ENCODE results near the gene LCLAT1. TPM values are rescaled to one million over a fixed set of nuclear protein-coding genes. Genes with fewer than 3 reads are reported as not detected.

LCLAT1 gene
- total RNA-seq, 1 donor from 2014 or later = 21.6 TPM

GRCh38 chr2:30522421-30522820, 75.4 kb downstream of the LCLAT1 start:
- no peaks in the 10 kb centered on the region for H3K9me3 ChIP-seq (ENCODE audit: low read depth)
- H3K4me1 ChIP-seq = no peaks in the 10 kb centered on the region
- DNase-seq (ENCODE audit: low spot score) = no peak
- Mint-ChIP-seq H3K27me3 (ENCODE audit: insufficient read depth, low read depth) (no peaks in the 10 kb centered on the region), H3K4me3 (no peak overlapping the region), H3K36me3 (peaks cover 52% of the 10 kb centered on the region), H3K27ac (no peak overlapping the region), H3K4me1 (no peaks in the 10 kb centered on the region), H3K9me3 (peaks cover 34% of the 10 kb centered on the region)
- H4K20me1 ChIP-seq (ENCODE audit: low read depth) = no peaks in the 10 kb centered on the region
- H3K36me3 ChIP-seq = no peaks in the 10 kb centered on the region
- TF ChIP-seq EZH2 (IDR thresholded peaks at IDR 0.05) (no peak), CTCF (IDR thresholded peaks at IDR 0.05) (no peak), EZH2phosphoT487 (IDR thresholded peaks at IDR 0.05) (no peak)
- no peaks in the 10 kb centered on the region for H3K27me3 ChIP-seq
- H3F3A ChIP-seq (ENCODE audit: low read depth) = no peaks in the 10 kb centered on the region
- peaks cover 21% of the 10 kb centered on the region for H3K79me2 ChIP-seq (ENCODE audit: low read depth)
- H3K9ac ChIP-seq = no peak overlapping the region
- no peak overlapping the region for H3K4me2 ChIP-seq
- no peak overlapping the region for H3K27ac ChIP-seq
- H2AFZ ChIP-seq (replicated peaks) = no peak overlapping the region
- no peak overlapping the region for H3K4me3 ChIP-seq

GRCh38 chr2:30527411-30527810, 80.4 kb downstream of the LCLAT1 start:
- Mint-ChIP-seq H3K9me3 (peaks cover 9% of the 10 kb centered on the region), H3K27me3 (ENCODE audit: insufficient read depth, low read depth) (peaks cover 5% of the 10 kb centered on the region), H3K4me3 (no peak overlapping the region), H3K4me1 (peaks cover 9% of the 10 kb centered on the region), H3K27ac (no peak overlapping the region), H3K36me3 (peaks cover 34% of the 10 kb centered on the region)
- Histone ChIP-seq H3K9ac (no peak overlapping the region), H3K4me2 (no peak overlapping the region), H3K36me3 (no peaks in the 10 kb centered on the region), H3K27me3 (no peaks in the 10 kb centered on the region), H3K9me3 (ENCODE audit: low read depth) (no peaks in the 10 kb centered on the region), H3K4me1 (no peaks in the 10 kb centered on the region), H4K20me1 (ENCODE audit: low read depth) (no peaks in the 10 kb centered on the region), H2AFZ (replicated peaks) (no peak overlapping the region), H3K79me2 (ENCODE audit: low read depth) (peaks cover 16% of the 10 kb centered on the region), H3K27ac (no peak overlapping the region), H3F3A (ENCODE audit: low read depth) (no peaks in the 10 kb centered on the region), H3K4me3 (no peak overlapping the region)
- no peak for DNase-seq (ENCODE audit: low spot score)
- TF ChIP-seq CTCF (IDR thresholded peaks at IDR 0.05) (no peak), EZH2phosphoT487 (IDR thresholded peaks at IDR 0.05) (no peak), EZH2 (IDR thresholded peaks at IDR 0.05) (no peak)

GRCh38 chr2:30527859-30528258, 80.8 kb downstream of the LCLAT1 start:
- DNase-seq (ENCODE audit: low spot score) = no peak
- Histone ChIP-seq H3K27me3 (no peaks in the 10 kb centered on the region), H3K9me3 (ENCODE audit: low read depth) (no peaks in the 10 kb centered on the region), H3K79me2 (ENCODE audit: low read depth) (peaks cover 13% of the 10 kb centered on the region), H4K20me1 (ENCODE audit: low read depth) (no peaks in the 10 kb centered on the region), H3K4me3 (no peak overlapping the region), H3K36me3 (peaks cover 4% of the 10 kb centered on the region), H3K9ac (no peak overlapping the region), H2AFZ (replicated peaks) (no peak overlapping the region), H3K27ac (no peak overlapping the region), H3F3A (ENCODE audit: low read depth) (no peaks in the 10 kb centered on the region), H3K4me2 (no peak overlapping the region), H3K4me1 (no peaks in the 10 kb centered on the region)
- Mint-ChIP-seq H3K27me3 (ENCODE audit: insufficient read depth, low read depth) (peaks cover 5% of the 10 kb centered on the region), H3K27ac (no peak overlapping the region), H3K4me3 (no peak overlapping the region), H3K4me1 (peaks cover 9% of the 10 kb centered on the region), H3K9me3 (peaks cover 9% of the 10 kb centered on the region), H3K36me3 (peaks cover 33% of the 10 kb centered on the region)
- TF ChIP-seq CTCF (IDR thresholded peaks at IDR 0.05) (no peak), EZH2phosphoT487 (IDR thresholded peaks at IDR 0.05) (no peak), EZH2 (IDR thresholded peaks at IDR 0.05) (no peak)
